Measurements from ENCODE around the gene TEKT1. TPM values are rescaled to one million over a fixed set of nuclear protein-coding genes. Genes with fewer than 3 reads are reported as not detected.

The TEKT1 gene
- total and polyA plus RNA-seq, 9 of the 15 experiments (the other 6 are each of a cell fraction or from before 2014, with no cell fraction given): 0.06 TPM; not detected in 8

- H2AFZ ChIP-seq (ENCODE audit: low read depth, low read length): no peak overlapping the region
Measured at GRCh38 chr17:6862825-6863224, 31.3 kb upstream of the TEKT1 start.

More at GRCh38 chr17:6862825-6863224, 31.3 kb upstream of the TEKT1 start:
- no peak overlapping the region for H3K4me2 ChIP-seq (ENCODE audit: insufficient read depth, low read length)
- no peaks in the 10 kb centered on the region for H3K79me2 ChIP-seq (ENCODE audit: control insufficient read depth, insufficient read depth, low read length)
- POLR2A ChIA-PET: interaction anchor here (0.8 kb wide), 1 partner anchor 9 kb away, joined by 3 read pairs; no protein-coding TSS in a partner anchor
- intact Hi-C loops (cut with micrococcal nuclease): no loop called here
- TF ChIP-seq RBM39 (optimal IDR thresholded peaks at IDR 0.05; ENCODE audit: low read depth, low read length) (no peak), HINFP (tag; conservative IDR thresholded peaks at IDR 0.05; ENCODE audit: low read depth) (no peak), CEBPB (tag; IDR thresholded peaks at IDR 0.05) (peak; percentile 20; the same call in 1 of the 2 replicates), ZNF124 (CRISPR knock-in tag; IDR thresholded peaks at IDR 0.05) (no peak), MAFK (IDR thresholded peaks at IDR 0.05; ENCODE audit: low read length) (no peak), POLR2AphosphoS2 (IDR thresholded peaks at IDR 0.05; ENCODE audit: low read length) (no peak), RCOR1 (IDR thresholded peaks at IDR 0.05; ENCODE audit: borderline replicate concordance in 1 of 2, low read depth in 2 of 2, low read length in 2 of 2) (no peak), LARP7 (IDR thresholded peaks at IDR 0.05) (no peak)
- no peaks in the 10 kb centered on the region for H3K9me1 ChIP-seq (ENCODE audit: control insufficient read depth, insufficient read depth, low read length)
- peaks cover under 1 to 16% of the 10 kb centered on the region in 2 experiments; a peak in 3 of 5 replicates for H3K27me3 ChIP-seq (ENCODE audit: control insufficient read depth in 2 of 2, insufficient read depth in 2 of 2, low read length in 2 of 2)
- CTCF ChIA-PET (ENCODE audit: low intra/inter-chr PET ratio): no interaction called here
- H3K9ac ChIP-seq (ENCODE audit: insufficient read depth in 1 of 2, low read depth in 2 of 2, low read length in 2 of 2): no peak overlapping the region
- no peak for DNase-seq (ENCODE audit: extremely low read depth in 1 of 4, low spot score in 3 of 4)
- no peak overlapping the region for H3K27ac ChIP-seq (ENCODE audit: extremely low read depth, low read depth, low read length)
- 0% methylated on average over 4 of the region's 4 CpGs for WGBS (ENCODE audit: insufficient coverage, low coverage, missing lambda C conversion rate)
- H3K4me3 ChIP-seq: no peak overlapping the region
- H4K20me1 ChIP-seq (replicated peaks; ENCODE audit: control insufficient read depth, insufficient read depth, low read length): no peaks in the 10 kb centered on the region
- in situ Hi-C loops (cut with MboI): no loop called here
- no TSS peak for BruUV-seq (replicated peaks)
- no peaks in the 10 kb centered on the region for H3K36me3 ChIP-seq (ENCODE audit: control insufficient read depth, insufficient read depth, low read length)
- no peaks in the 10 kb centered on the region for H3K9me3 ChIP-seq (replicated peaks; ENCODE audit: control insufficient read depth, insufficient read depth, low read depth, low read length)
- FAIRE-seq: no peak
- ATAC-seq: no peak
- H3K4me1 ChIP-seq (replicated peaks in 1 of 2; ENCODE audit: control insufficient read depth in 2 of 2, insufficient read depth in 2 of 2, low read length in 2 of 2): no peaks in the 10 kb centered on the region
